HL-60/S4 treated with phorbol 12-myristate 13-acetate at 8.2 ng/mL for 4 days and 3 days (cell line): ENCODE data around the gene MYH7.

Experiments used
- in situ Hi-C: fragments of 300-500 bp; cut with MboI; formaldehyde crosslinking; loops from 2 replicates; pipeline ENCODE4 v1.15.0; 2022; ENCODE audit warnings: low sequenced_read_pairs

MYH7 gene

GRCh38 chr14:23449314-23449713, 13.9 kb upstream of the MYH7 start:
- in situ Hi-C loops, result no loop called here

DNA sequence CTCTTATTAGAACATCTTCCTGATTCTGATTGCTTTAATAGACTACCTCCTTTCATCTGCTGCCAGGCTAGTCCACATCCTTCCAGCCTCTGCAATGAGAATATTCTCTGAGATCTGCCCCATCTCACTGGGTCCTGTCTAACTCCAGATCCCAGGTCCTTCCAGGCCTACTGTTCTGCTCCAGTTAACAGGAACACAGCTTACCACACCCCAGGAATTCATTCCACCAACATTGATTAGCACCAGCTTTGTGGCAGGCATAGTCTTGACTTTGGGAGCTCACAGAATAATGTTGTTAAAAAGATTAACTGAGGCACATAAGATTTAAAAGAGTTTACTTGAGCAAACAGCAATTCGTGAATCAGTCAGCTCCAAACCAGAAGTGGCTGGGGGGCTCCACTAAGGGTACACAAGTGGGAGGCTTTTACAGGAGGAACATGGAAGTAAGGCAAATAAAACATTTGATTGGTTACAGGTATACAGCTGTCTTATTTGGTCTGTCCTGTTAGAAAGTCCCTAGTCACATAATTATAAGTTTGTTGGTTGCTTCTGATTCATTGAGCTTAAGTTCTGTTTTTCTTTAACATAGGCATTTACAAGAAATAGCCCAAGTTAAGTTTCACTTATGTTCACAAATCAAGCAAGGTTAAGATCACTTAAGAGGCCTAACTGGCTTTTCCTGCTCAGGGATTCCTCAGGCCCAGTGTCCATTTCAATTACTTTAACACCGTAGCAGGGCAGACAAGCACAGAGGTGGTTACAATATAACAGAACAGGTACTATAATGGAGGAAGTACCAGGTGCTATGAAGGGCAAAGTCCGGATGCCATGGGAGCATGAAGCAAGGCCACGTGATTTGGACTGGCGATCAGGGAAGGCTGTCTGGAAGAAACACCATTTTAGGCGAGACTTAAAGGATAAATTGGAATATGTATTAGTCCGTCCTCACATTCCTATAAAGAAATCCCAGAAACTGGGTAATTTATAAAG, 12.2 kb upstream of the MYH7 start:
- in situ Hi-C loops, result no loop called here

- in situ Hi-C loops, result no loop called here
Observed at GRCh38 chr14:23446291-23446851, 10.9 kb upstream of the MYH7 start.

- in situ Hi-C loops, result no loop called here
Observed at GRCh38 chr14:23445773-23446172, 10.3 kb upstream of the MYH7 start.

- in situ Hi-C loops, result no loop called here
Observed at GRCh38 chr14:23444314-23444713, 8.9 kb upstream of the MYH7 start.

GRCh38 chr14:23443881-23444280, 8.4 kb upstream of the MYH7 start:
- in situ Hi-C loops, result no loop called here

- in situ Hi-C loops, result no loop called here
Observed at GRCh38 chr14:23443411-23443812, 8.0 kb upstream of the MYH7 start.

- in situ Hi-C loops, result no loop called here
Observed at GRCh38 chr14:23442721-23443356, 7.4 kb upstream of the MYH7 start.

- in situ Hi-C loops, result no loop called here
Observed at GRCh38 chr14:23441076-23441475, 5.6 kb upstream of the MYH7 start.

DNA sequence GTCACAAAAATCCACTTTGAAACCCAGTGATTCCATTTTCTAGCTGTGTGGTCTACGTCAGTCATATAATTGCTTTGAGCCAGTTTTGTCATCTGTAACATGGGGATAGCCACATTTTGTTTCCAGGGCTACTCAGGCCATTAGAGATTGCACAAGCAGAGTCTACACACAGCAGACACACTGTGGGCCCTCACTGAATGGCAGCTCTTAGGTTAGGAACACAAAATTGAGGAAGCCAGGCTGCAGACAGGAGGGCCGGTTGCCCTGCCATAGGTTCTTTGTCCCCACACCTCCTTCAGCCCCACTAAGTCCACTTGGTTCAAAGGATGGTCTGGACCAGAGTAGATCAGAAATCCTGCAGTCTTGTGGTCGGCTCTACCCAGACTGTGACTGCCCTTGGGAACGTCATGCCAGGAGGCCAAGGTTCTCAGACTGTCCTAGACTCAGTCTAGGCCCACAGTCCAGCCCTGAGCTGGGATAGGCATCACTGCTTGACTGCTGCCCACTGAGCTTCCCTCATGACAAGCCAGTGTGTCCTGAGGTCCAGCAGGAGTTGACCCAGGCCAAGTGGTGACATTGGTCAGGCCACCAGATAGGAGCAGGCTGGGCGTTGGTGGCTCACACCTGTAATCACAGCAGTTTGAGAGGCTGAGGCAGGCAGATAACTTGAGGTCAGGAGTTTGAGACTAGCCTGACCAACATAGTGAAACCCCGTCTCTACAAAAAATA, 3.8 kb upstream of the MYH7 start:
- in situ Hi-C loops, result no loop called here

- in situ Hi-C loops, result no loop called here
Observed at GRCh38 chr14:23438101-23438971, 2.9 kb upstream of the MYH7 start.

DNA sequence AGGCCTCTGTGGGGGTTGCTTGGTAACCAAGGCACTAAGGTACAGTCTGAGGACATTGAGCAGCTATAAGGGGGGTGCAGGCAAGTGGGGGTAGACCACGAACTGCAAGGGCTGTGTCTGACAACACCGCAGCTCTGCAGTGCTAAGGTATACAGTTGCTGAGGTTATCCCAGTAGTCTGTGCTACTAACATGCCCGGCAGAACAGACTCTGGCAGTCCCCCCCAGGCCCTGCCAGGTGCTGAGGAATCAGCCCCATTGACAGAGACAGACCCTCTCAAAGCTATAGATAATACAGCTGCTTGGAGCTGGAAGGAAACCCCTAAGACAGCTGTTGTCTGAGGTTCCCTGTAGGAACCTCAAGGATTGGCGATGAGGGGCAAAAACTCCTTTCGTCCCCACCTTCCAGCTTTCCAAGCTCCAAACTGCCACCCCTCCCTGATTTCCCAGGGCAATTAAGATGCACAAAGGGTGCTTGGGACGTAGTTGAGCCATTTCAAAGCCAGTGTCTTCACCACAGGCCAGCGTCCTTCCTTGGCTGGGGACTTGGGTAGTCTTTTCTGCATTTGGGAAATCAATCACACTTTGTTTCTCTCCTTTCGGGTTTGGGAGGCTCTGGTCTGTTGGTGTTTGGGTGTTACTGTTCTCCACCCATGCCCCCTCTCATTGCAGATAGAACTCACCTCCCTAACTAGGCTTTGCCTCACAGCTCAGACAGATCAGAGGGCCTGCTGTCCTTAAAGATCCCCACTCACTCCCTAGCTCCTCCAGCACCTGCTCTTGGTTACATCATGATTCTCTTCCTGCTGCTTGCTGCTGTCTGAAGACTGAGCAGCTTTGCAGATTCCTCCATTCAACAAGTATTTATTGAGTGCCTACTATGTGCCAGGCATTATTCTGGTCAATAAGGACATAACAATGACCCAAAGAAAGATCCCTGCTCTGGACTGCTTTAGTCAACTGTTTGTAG, 2.0 kb upstream of the MYH7 start:
- in situ Hi-C loops, result no loop called here

DNA sequence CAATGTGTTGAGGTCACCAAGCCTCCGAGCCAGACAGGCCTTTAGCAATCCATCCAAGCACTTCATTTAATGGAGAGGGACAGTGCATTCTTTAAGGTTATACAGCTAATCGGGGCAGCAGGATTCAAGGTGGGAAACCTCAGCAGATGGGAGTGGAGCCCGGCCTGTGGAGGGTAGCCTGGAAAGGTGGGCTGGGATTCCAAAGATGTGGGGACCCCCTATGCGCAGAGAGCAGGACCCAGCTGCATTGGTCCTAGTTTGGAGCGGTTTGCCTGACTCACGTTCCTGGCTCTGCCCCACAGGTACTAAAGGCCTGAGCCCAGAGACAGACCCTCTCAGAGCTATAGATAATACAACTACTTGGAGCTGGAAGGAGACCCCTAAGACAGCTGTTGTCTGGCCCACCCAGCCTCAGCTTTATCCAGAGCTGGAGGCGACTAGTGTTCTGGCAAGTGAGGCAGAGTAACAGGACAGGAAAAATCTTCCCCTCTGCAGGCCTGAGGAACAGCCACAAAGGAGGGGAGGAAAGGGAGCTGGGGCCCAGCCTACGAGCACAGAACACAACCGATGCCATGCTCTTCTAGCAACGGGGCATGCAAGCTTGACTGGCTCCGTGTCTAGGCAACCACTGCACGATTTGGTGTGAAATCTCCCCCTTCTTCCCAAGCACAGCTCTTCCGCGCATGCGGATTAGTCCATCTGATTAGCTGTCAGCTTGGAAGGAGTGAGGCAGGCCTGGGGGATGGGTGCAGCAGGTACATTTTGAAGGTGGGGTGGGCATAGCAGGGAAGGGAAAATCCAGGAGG, 1.1 kb upstream of the MYH7 start:
- in situ Hi-C loops, result no loop called here

DNA sequence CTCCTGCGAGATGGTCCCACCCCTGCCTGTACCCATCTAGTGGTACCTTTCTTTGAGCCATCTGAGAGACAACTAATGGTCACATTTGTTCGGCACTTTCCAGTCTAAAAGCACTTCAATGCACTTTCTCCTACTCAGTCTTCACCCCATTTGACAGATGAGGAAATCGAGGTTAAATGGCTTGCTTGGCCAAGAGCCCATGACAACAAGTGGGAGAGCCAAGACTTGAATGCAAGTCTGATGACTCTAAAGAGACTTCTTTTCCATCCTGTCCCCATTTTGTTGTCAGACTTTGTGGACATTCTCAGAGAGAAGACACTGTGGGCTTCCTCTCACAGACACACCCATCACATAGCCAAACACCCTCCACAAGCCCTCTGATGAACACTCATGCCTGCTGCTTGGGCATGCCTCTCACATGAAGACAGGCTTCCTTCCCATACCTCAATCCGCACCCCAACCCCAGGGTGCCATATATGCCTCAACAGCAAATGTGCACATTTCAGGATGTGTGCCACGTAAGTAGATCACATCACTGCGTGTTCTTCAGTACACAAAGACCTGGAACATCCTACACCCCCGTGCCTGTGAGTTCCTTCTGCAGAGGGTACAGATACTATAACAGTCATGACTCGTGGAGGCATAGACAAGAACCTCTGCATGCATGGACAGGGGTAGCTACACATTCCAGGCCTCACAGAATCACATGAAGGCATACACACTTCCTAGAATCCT, 805 bp downstream of the MYH7 start:
- in situ Hi-C loops, result no loop called here

DNA sequence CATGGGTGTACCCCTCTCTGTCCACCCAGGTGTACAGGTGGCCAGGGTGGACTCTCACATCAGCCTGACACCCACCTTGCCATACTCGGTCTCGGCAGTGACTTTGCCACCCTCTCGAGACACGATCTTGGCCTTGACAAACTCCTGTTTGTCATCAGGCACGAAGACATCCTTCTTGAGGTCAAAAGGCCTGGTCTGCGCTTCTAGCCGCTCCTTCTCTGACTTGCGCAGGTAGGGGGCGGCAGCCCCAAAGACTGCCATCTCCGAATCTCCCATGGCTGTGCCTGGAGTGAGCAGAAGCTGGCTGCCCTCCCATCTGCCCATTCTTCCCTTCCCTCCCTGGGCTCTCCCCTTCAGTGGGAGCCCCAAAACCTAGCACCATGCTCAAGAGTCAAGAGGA, 2.0 kb downstream of the MYH7 start:
- in situ Hi-C loops, result no loop called here

- in situ Hi-C loops, result no loop called here
Observed at GRCh38 chr14:23432946-23433345, 2.5 kb downstream of the MYH7 start.

GRCh38 chr14:23432102-23432925, 3.1 kb downstream of the MYH7 start:
- in situ Hi-C loops, result no loop called here
